HG03103 (cell line): Measurements from ENCODE around the gene NTSR1.

Experiments
- ATAC-seq: cut with Tn5 transposase; IDR thresholded peaks from one replicate; pipeline ENCODE4 v1.9.1; 2021; ENCODE audit warnings: low read depth; ENCODE audit not compliant: unreplicated experiment

Gene NTSR1

DNA sequence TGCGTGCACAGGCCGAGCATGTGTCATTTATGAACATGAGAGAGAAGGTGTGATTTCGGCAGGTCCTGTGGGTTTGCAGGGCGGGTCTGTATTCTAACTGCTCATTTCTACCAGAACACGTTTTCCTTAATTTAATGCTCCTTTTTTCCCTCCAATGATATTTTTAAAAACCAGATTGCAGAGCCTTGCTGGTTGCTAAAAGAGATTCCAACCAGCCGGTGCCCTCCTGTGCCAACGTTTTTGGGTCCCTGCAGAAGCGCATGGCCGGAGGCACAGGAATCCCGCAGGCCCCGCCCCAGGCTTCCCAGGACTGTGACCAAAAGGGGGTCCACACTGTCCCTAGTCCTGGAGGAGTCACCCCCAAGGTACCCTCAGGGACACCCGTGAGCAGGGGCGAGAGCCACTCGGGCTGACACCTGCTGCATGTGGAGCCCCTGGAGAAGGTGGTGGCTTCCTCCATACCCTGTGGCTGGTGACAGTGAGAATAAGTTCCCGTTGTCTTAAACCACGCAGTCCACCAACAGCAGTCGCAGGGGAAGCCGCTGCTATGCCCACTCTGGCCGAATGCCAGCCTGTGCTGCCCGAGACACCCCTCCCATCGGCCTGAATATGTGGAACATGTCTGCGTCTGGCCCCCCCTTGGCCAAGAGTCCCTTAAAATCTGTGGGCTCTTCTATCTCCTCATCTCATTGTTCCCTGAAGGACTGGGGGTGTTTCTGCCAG is 15.7 kb upstream of the NTSR1 start:
- no peak for ATAC-seq

DNA sequence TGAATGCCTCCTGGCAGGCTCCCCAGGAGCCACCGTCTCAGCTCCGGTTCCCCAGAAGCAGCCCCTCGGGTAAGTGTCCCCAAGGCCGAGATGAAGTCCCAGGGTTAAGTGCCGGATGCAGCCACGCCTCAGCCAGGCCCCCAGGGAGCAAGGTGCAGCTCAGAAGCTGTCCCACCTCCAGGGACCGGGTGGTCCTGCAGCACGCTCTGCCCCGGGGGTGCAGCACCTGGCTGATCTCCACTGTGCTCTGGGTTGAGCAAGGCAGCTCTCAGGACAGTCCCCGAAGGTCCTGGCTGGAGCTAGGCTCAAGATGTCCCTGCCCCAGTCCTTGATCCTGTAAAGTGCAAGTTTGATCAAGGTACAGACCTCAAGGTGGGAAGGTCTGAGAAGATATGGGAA is 15.1 kb upstream of the NTSR1 start:
- no peak for ATAC-seq

DNA sequence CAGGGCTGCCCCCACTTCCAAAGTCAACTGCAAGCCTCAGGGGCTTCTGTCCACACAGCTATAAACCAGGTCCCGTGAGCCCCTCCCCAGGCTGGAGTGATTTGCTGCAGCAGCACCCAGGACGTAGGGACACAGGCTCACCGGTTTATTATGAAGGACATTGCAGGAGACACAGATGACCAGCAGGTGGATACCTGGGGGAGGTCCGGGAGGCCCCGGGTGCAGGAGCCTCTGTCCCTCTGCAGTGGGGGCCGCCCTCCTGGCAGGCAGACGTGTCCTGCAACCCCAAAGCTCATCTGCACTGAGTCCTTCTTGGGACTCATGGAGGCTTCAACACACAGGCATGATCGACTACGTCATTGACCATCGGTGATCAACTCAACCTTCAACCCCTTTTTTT is 14.5 kb upstream of the NTSR1 start:
- no peak for ATAC-seq

DNA sequence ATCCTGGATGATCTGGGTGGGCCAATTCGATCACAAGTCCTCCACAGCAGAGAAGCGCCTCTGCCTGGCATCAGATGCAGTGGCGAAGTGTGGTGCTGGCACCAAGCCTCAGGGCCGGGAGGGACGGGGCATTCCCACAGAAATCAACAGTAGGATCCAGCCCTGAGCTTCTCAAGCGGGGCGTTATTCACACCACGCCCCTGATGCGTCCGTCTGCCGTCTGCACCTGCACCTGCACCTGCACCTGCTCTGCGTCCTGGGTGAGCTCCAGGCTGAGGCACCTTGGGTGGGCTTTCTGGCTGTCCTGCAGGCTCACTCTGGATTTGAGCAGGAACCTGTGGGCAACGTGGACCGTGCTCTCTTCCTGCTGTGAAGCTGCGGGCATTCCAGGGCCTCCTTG is 13.8 kb upstream of the NTSR1 start:
- no peak for ATAC-seq

DNA sequence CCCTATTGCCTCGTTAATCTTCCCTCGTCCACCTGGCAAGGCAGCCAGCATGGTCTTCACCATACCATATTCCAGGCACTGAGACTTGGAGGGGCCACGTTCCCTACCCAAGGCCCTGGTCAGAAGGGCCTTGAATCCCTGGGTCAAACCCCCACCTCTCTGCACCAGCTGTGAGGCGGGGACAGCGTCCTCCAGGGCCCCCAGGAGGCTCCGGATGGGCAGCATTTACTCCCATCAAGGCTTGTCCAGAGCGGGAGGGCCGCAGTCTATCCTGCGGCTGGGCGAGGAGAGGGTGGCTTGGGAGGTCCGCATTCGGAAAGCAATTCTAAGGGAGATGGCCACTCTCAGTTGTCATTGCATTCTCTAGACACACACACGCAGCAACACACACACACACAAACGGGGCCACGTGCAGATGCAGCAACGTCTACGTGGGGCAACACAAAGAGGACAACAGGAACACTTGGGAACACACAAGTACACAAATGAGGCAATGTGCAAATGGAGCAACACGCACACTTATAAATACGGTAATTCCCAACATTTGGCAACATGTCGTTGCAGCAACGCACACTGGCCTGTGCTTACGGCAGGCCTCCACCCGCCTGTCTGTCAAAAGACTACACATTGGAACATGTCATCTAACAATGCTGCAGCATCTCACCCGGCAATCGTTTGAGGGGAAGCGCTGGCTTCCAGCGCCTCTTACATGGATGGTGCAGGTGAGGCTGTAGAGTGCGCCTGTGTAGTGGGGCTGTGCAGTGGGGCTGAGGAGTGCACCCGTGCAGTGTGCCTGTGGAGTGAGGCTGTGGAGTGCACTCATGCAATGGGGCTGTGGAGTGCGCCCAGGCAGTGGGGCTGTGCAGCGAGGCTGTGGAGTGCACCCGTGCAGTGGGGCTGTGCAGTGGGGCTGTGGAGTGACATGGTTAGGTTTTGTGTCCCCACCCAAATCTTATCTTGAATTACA is 12.9 kb upstream of the NTSR1 start:
- ATAC-seq = no peak

DNA sequence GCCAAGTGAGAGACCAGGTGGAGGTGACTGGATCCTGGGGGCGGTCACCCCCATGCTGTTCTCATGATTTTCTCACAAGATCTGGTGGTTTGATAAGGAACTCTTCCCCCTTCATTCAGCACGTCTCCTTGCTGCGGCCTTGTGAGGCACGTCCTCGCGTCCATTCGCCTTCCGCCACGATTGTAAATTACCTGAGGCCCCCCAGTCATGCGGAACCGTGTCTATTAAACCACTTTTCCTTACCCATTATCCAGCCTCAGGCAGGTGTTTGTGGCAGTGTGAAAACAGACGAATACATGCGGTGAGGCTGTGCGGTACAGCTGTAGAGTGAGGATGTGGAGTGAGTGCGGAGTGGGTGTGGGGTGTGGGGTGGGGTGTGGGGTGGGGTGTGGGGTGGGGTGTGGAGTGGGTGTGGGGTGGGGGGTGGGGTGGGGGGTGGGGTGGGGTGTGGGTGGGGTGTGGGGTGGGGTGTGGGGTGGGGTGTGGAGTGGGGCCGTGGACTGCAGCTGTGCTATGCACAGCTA is 12.1 kb upstream of the NTSR1 start:
- no peak for ATAC-seq

DNA sequence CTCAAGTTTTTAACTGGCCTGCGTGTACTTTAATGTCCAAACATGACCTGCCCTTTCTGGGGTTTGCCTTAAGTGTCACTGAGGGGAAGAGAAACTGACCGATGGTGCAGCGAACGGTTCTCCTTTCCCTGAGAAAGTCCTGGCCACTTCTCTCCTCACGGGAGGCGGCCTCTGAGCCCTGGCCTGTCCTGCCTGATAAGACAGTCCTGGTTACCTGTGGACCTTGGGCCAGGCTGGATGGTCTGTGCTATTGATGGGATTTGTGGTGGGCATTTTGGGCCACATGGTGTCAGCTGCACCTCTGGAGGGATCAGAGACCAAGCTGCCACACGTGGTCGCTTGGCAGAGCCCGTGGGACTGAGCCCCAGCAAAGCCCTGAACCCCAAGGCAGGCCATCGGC is 11.6 kb upstream of the NTSR1 start:
- no peak for ATAC-seq

DNA sequence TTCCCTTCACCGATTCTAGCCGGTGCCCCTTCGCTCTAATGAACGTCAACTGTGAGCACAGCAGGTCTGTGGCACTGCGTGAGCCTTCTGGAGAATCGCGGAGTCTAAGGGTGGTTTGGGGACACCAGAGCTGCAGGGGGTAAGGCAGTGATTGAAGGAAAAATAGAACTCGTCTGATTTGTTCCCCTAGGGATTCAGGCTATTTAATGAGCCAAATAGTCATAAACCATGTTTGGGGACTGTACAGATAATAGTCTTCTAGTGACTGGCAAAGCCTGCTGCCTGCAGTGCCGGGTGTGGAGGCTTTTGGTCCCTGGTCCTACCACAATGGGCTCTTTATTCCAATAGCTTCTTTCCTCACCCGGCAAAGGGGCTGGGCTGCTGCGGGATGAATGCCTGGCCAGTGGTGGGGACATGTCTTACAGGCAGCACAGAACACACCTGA is 11.1 kb upstream of the NTSR1 start:
- no peak for ATAC-seq

DNA sequence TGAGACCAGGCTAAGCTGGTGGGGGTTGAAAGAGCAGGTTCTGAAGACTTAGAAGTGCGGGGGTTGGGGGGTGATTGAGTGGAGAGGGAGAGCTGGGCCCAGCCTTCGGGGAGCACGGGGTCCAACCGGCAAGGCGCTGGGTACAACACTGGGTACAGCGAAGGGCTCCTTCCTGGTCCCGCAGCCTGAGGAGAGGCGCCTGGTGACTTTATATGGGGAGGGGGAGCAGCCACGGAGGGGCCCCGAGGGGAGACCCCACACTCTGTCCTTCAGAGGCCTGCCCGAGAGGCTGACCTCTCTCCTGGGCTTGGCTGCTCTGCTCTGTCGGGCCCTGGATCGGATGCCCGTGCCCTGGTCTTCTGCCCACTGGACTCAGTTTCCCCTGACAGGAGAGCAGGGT is 10.4 kb upstream of the NTSR1 start:
- ATAC-seq = no peak

DNA sequence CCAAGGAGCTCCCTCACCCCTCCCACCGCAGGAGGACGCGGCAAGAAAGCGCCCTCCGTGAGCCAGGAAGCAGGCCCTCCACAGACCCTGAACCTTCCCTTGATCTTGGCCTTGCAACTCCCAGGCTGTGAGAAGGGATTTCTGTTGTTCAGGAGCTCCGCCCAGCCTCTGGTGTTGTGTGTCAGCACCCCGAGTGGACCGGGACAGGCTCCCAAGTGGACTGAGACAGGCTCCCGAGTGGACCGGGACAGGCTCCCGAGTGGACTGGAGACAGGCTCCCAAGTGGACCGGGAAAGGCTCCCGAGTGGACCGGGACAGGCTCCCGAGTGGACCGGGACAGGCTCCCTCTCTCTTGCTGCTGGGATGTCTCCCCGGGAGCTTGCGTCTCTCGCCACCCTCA is 9.3 kb upstream of the NTSR1 start:
- ATAC-seq = no peak

DNA sequence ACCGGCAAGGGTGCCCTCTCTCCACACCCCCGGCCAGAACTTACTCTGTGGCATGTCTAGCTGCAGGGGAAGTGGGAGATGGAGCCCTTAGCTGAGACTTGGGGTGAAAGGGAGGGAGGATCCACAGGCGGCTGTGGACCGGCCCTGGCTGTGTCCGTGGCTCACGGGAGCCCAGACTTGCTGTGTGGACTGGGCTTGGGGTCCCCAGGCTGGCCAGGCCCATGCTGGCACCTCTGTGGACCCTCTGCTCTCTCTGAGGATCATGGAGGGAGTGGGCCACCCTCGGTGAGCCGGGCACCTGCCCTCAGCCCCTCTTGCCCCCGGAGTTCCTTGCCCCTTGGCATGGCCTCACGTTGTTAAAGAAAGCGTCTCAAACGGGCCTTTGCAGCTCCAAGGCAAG is 8.9 kb upstream of the NTSR1 start:
- no peak for ATAC-seq

DNA sequence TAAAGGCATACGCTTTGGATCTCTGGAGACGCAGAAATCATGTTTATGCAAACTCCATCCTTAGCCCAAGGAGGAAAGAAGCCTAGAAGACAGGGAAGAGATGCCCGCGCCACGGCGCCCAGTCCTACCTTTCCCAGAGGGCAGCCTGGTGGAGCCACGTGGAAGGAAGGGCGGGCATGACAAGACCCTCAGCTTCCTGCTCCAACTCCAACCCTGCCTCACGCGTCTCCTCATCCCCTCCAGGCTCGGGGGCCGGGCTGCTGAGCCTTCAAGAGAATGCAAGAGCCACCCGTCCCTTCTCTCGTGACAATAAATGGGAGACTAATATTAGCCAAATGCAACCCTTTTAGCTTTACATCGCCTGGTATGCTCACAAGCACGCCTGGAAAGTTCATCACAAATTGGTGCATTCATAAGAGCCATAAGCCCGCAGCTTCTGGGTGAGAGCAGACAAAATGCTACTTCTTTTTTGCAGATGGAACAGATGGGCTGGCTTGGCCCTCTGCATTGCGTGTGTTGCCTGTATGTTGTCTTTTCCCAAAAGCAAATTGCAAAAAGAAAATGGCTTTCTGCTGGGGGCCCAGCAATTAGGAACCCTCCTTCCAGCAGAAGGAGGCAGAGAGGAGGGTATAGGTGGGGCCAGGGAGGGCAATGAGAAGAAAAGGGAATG is 8.2 kb upstream of the NTSR1 start:
- no peak for ATAC-seq

DNA sequence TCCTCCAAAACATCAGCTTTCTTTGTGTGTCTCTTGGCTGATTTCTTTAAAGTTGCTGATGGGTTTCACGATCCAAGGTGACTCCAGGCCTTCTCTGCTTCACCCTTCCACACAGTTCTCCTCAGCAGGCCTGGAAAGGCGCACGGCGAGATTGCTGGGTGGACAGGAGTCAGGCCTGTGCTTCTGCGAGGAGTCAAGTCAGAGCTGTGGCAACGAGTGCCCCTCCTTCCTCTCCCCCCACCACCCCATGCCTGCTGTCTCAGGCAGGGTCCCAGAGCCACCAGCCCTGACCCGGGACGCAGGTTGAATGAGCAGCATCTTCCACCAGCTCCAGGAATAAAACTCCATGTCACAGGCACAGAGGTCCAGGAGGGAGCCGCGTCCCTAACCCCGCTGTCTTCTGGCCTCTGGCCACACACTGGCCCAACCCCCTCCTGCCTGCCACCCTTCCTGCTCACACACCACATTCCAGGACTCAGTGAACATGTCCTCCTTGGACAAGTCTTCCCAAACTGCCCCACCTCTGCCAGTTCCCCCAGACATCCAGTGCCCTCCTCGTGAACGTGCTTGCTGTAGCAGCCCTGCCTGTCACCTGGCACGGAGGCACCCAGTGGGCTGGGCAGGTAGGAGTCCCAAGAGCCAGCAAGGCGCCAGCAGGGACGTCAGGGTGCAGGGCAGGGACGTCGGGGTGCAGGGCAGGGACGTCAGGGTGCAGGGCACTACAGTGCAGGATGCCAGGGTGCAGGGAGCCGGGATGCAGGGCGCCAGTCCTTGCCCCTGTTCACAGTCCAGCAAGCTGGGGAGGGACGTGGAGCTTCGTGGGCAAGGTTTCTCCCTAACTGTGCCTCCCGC is 7.2 kb upstream of the NTSR1 start:
- no peak for ATAC-seq

DNA sequence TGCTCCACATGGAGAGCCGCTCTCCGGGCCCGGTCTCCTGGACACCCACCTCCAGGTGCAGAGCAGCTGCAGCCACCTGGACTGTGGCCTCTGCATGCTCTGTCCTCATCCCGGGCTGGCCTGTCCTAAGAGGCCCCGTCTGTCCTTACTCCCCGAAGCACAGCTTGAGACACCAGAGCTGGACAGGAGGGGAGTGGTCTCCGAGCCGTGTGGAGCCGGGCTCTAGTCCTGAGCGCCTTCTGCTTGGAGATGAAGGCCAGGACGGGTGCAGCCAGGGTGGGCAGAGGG is 6.7 kb upstream of the NTSR1 start:
- ATAC-seq = no peak

DNA sequence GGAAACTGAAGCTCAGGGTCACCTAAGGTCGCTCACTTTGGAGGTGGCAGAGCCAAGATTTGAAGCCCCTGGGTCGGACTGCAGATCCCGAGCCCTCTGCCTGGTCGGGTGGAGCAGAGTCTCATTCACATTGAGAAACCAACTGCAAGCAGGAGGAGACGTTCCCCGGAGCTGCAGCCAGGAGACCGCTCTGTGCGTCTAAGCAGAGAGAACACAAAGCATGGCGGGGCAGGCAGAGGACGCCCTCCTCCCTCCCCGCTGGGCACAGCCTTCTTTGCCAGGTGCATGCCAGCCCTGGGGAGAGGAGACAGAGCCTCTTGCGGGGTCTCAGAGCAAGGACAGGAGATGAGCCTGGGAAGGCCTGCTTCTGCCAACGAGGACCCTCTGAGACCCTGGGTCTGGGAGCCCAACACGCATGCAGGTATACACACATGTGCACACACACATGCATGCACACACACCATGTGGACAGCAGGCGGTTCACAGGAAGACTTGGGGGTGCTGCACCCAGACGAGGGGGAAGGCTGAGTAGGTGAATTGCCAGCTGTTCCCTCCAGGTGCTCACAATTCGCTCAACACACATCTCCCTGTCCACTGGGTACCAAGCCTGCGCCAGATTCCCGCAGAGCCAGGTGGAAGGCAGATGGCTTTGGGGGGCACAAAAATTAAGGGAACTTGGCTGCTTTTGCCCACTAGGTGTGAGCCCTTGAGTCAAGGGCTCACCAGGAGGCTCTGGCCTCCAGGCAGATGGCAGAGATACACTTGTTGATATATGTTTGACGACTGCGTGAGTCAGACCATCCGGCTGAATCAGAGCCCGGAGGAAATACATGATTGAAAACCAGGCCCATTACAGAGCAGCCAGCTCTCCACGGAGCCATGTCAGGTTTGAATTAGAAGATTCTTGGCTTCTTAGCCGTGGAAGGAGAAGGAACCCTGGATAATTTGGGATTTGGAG is 5.5 kb upstream of the NTSR1 start:
- no peak for ATAC-seq

DNA sequence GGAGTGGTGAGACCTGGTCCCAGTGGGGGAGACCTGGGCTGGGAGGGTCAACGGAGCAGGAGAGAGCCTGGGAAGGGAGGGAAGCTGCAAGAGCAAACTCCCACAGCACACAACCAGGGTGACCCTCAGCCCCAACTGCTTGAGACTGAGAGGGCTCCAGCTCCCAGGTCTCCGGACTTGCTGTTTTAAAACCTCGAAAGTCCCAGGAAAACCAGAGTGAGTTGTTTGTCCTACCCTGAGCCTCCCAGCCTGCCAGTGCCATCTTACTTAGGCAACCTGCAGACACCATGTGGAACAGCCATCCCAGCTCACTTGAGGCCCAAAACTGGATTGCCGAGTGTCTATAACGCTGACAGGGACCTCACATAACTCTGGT is 4.8 kb upstream of the NTSR1 start:
- no peak for ATAC-seq

DNA sequence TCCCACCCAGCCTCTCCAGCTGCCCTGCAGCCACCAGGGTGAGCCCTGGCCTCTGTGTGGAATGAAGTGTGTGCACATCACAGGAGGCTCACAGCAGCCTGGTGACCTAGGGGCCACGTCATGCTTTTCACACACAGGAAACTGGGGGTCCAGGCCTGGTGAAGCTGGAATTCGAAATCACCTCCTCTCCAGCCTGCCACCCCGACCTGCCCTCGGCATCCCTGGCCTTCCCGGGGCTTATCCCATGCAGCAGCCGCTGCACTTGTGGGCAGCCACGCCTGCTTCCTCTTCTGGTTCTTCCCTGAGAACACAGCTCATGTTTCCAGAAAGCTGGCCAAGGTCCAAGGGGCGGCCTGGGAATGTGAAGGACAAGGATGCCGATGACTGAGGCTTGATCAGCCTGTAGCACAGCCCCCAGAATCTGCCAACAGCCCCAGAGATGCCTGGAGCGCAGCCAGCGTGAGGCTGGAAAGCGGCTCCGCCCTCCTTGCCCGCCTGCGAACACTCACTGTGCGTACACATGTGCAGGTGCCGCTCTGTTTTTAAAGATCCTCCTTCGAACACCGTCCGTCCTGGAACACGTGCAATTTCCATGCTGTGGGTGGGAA is 4.2 kb upstream of the NTSR1 start:
- no peak for ATAC-seq

DNA sequence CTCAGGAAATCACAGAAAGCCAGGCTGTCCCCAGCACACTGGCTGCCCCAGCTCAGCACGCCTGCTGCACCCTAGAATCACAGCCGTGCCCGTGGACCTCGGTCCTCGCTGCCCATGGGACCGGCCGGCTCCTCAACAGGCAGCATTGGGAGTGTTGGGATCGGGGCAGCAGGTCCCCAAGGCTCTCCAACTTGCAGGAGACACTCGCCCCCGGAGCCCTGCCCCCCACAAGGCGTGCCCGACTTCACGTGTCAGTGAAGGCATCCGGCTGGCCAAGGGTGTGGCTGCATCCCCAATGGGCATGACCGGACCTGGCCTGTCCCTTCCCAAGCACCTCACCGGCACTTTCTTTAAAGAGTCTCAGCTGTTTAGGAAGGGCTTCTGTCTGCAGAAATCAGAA is 3.0 kb upstream of the NTSR1 start:
- no peak for ATAC-seq

DNA sequence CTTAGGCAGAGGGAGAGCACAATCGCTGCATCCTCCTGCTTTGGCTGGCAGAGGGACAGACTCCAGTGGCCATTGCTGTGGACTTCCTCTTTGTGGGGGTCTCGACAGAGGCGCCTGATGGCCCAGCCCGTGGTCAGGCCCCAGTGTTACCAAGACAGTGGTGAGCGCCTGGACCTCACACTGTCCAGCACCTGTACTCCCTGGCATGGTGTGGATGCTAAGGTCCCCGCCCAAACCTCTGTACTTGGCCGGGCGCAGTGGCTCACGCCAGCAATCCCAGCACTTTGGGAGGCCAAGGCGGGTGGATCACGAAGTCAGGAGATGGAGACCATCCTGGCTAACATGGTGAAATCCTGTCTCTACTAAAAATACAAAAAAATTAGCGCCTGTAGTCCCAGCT is 2.3 kb upstream of the NTSR1 start:
- no peak for ATAC-seq
